Liver (tissue), 9 donors: Measurements from ENCODE around the gene ZNF536. TPM values are rescaled to one million over a fixed set of nuclear protein-coding genes. Genes with fewer than 3 reads are reported as not detected.

ENCODE experiments used
- DNase-seq: peaks from one replicate; pipeline ENCODE4 v3.0.0-alpha.2; 2017; ENCODE audit warnings: low spot score
- H3K27ac ChIP-seq, 2 donors: one replicate each; pipeline ENCODE4 v1.7.0; 2013; ENCODE audit warnings: inconsistent platforms in 2 of 2, low read length in 2 of 2, control low read depth in 1 of 2, low read depth in 1 of 2, mild to moderate bottlenecking in 1 of 2
- H3K27me3 ChIP-seq, 4 donors: one replicate each; pipeline versions ENCODE4 v1.6.1 to v1.7.0; 2013; ENCODE audit warnings: low read length in 3 of 4, inconsistent platforms in 1 of 4, mild to moderate bottlenecking in 1 of 4, moderate library complexity in 1 of 4; ENCODE audit not compliant: control insufficient read depth in 4 of 4, insufficient read depth in 4 of 4
- H3K36me3 ChIP-seq, 4 donors: one replicate each; pipeline versions ENCODE4 v1.6.1 to v1.7.0; 2013; ENCODE audit warnings: low read length in 3 of 4, mild to moderate bottlenecking in 3 of 4, low read depth in 1 of 4, moderate library complexity in 1 of 4; ENCODE audit not compliant: control insufficient read depth in 4 of 4, insufficient read depth in 3 of 4
- H3K4me1 ChIP-seq, 4 donors: one replicate each; pipeline versions ENCODE4 v1.6.1 to v1.7.0; 2013; ENCODE audit warnings: low read length in 3 of 4, mild to moderate bottlenecking in 3 of 4, moderate library complexity in 1 of 4; ENCODE audit not compliant: control insufficient read depth in 4 of 4, insufficient read depth in 4 of 4
- H3K4me3 ChIP-seq, 3 donors: one replicate each; pipeline versions ENCODE4 v1.6.1 to v1.7.0; 2013; ENCODE audit warnings: low read length in 3 of 3, control low read depth in 1 of 3, low read depth in 1 of 3, mild to moderate bottlenecking in 1 of 3
- H3K9ac ChIP-seq, 2 donors: one replicate each; pipeline ENCODE4 v1.7.0; 2013; ENCODE audit warnings: low read length in 2 of 2, mild to moderate bottlenecking in 2 of 2, moderate library complexity in 2 of 2, control low read depth in 1 of 2, low read depth in 1 of 2
- H3K9me3 ChIP-seq, 4 donors: one replicate each; pipeline versions ENCODE4 v1.6.1 to v1.7.0; 2013; ENCODE audit warnings: low read length in 3 of 4; ENCODE audit not compliant: control insufficient read depth in 4 of 4
- CTCF ChIP-seq: fragments of 150-350 bp; IDR thresholded peaks from 2 replicates; pipeline ENCODE4 v1.5.1; 2017; ENCODE audit warnings: improper control_type of control experiment, low read depth, low read length; ENCODE audit not compliant: missing input control
- EGR1 ChIP-seq, 2 donors: IDR thresholded peaks; 2 replicates each; pipeline ENCODE4 v1.6.1; 2016 to 2018; ENCODE audit warnings: antibody characterized with exemption in 2 of 2, low read depth in 2 of 2
- FOXA1 ChIP-seq: IDR thresholded peaks from 2 replicates; pipeline ENCODE4 v1.6.1; 2016; ENCODE audit warnings: antibody characterized with exemption
- FOXA2 ChIP-seq: IDR thresholded peaks from 2 replicates; pipeline ENCODE4 v1.6.1; 2016; ENCODE audit warnings: antibody characterized with exemption
- GABPA ChIP-seq, 2 donors: IDR thresholded peaks in 1 of 2; conservative IDR thresholded peaks in 1 of 2; 2 replicates each; pipeline ENCODE4 v1.6.1; 2016; ENCODE audit warnings: antibody characterized with exemption in 2 of 2, mild to moderate bottlenecking in 1 of 2, moderate library complexity in 1 of 2
- HNF4A ChIP-seq, 2 donors: conservative IDR thresholded peaks; 2 replicates each; pipeline ENCODE4 v1.6.1; 2016; ENCODE audit warnings: antibody characterized with exemption in 2 of 2, mild to moderate bottlenecking in 2 of 2
- HNF4G ChIP-seq: IDR thresholded peaks from 2 replicates; pipeline ENCODE4 v1.6.1; 2016; ENCODE audit warnings: antibody characterized with exemption
- JUND ChIP-seq, 2 donors: IDR thresholded peaks; 2 replicates each; pipeline ENCODE4 v1.6.1; 2016; ENCODE audit warnings: antibody characterized with exemption in 2 of 2
- RAD21 ChIP-seq, 2 donors: IDR thresholded peaks; 2 replicates each; pipeline ENCODE4 v1.6.1; 2016; ENCODE audit warnings: antibody characterized with exemption in 2 of 2, mild to moderate bottlenecking in 2 of 2
- RXRA ChIP-seq, 2 donors: IDR thresholded peaks; 2 replicates each; pipeline ENCODE4 v1.6.1; 2017 to 2018; ENCODE audit warnings: antibody characterized with exemption in 2 of 2, mild to moderate bottlenecking in 1 of 2
- SP1 ChIP-seq: IDR thresholded peaks from 2 replicates; pipeline ENCODE4 v1.6.1; 2018; ENCODE audit warnings: antibody characterized with exemption, mild to moderate bottlenecking
- TAF1 ChIP-seq: conservative IDR thresholded peaks from 2 replicates; pipeline ENCODE4 v1.6.1; 2016; ENCODE audit warnings: antibody characterized with exemption, mild to moderate bottlenecking
- YY1 ChIP-seq: IDR thresholded peaks from 2 replicates; pipeline ENCODE4 v1.6.1; 2016; ENCODE audit warnings: antibody characterized with exemption, mild to moderate bottlenecking
- ZBTB33 ChIP-seq: IDR thresholded peaks from 2 replicates; pipeline ENCODE4 v1.6.1; 2016; ENCODE audit warnings: antibody characterized with exemption
- WGBS: extraction: QIAGEN DNeasy Blood & Tissue Kit; methylation state at CpG from one replicate; pipeline ENCODE4 v1.1.7; 2013; 5-methylcytosine and 5-hydroxymethylcytosine counted together
- polyA plus RNA-seq, 2 donors: library from polyadenylated mRNA; stranded (reverse) in 1 of 2; unstranded in 1 of 2; fragments of 200-250 nt in 1 of 2; fragments of >200 nt in 1 of 2; fragmentation: Nextera tagmentation in 1 of 2; extraction: Ambion mirVana in 1 of 2; gene quantifications; one replicate each; pipeline versions ENCODE4 v1.2.1 to v1.2.3, GENCODE V29; 2013 to 2015
- total RNA-seq, 2 donors: library from RNA; depleted of rRNA; stranded (reverse); fragments of >200 nt; gene quantifications; one replicate each; pipeline ENCODE4 v1.2.3, GENCODE V29; 2014
- TF ChIP-seq, protein P1 (sequence below): IDR thresholded peaks from 2 replicates; pipeline ENCODE4 v1.6.1; 2016; ENCODE audit warnings: antibody characterized with exemption
- TF ChIP-seq, protein P2 (sequence below): IDR thresholded peaks from 2 replicates; pipeline ENCODE4 v1.6.1; 2016; ENCODE audit warnings: antibody characterized with exemption, mild to moderate bottlenecking
- donor health status: healthy.
- donor health status: healthy.
- donor health status: healthy.
- donor health status: healthy.
- donor health status: healthy.

Gene ZNF536
- total and polyA plus RNA-seq, 4 donors, result 0.02 to 0.17 (median 0.08) TPM

DNA sequence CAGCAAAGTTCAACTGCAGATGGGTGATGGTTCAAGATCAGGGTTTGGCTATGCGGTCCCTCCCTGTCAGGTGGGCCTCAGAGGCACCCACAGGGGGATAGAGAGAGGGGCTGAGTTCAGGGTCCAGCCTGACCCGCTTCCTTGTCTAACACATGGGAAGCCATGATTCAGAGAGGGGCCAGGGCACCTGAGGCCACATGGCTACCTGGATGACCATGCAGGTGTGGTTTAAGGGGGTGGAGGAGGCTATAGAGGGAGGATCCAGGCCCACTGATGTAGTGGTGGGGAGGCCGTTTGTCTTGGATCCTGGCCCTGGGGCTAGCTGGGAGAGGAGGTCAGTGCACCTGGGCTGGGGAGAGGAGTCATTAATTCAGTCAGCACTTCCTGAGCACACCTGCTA, 56.7 kb downstream of the ZNF536 start:
- Histone ChIP-seq H3K27me3 (no peaks in the 10 kb centered on the region), H3K9ac (no peak overlapping the region), H3K9me3 (no peaks in the 10 kb centered on the region), H3K36me3 (no peaks in the 10 kb centered on the region), H3K4me3 (no peak overlapping the region), H3K27ac (no peak overlapping the region), H3K4me1 (no peaks in the 10 kb centered on the region)
- no peak for TF ChIP-seq RAD21 (IDR thresholded peaks at IDR 0.05)
- TF ChIP-seq GABPA (IDR thresholded peaks at IDR 0.05 in 1 of 2, conservative IDR thresholded peaks at IDR 0.05 in 1 of 2), result no peak
- TF ChIP-seq TAF1, result no peak
- no peak for TF ChIP-seq FOXA1
- TF ChIP-seq, protein P1, sequence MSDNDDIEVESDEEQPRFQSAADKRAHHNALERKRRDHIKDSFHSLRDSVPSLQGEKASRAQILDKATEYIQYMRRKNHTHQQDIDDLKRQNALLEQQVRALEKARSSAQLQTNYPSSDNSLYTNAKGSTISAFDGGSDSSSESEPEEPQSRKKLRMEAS, result no peak
- no peak for TF ChIP-seq JUND (IDR thresholded peaks at IDR 0.05)
- no peak for TF ChIP-seq HNF4G
- no peak for TF ChIP-seq HNF4A (conservative IDR thresholded peaks at IDR 0.05)
- TF ChIP-seq EGR1 (IDR thresholded peaks at IDR 0.05; ENCODE audit: low read depth in 2 of 2), result no peak
- no peak for TF ChIP-seq RXRA (IDR thresholded peaks at IDR 0.05)
- TF ChIP-seq, protein P2, sequence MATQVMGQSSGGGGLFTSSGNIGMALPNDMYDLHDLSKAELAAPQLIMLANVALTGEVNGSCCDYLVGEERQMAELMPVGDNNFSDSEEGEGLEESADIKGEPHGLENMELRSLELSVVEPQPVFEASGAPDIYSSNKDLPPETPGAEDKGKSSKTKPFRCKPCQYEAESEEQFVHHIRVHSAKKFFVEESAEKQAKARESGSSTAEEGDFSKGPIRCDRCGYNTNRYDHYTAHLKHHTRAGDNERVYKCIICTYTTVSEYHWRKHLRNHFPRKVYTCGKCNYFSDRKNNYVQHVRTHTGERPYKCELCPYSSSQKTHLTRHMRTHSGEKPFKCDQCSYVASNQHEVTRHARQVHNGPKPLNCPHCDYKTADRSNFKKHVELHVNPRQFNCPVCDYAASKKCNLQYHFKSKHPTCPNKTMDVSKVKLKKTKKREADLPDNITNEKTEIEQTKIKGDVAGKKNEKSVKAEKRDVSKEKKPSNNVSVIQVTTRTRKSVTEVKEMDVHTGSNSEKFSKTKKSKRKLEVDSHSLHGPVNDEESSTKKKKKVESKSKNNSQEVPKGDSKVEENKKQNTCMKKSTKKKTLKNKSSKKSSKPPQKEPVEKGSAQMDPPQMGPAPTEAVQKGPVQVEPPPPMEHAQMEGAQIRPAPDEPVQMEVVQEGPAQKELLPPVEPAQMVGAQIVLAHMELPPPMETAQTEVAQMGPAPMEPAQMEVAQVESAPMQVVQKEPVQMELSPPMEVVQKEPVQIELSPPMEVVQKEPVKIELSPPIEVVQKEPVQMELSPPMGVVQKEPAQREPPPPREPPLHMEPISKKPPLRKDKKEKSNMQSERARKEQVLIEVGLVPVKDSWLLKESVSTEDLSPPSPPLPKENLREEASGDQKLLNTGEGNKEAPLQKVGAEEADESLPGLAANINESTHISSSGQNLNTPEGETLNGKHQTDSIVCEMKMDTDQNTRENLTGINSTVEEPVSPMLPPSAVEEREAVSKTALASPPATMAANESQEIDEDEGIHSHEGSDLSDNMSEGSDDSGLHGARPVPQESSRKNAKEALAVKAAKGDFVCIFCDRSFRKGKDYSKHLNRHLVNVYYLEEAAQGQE, result no peak
- TF ChIP-seq YY1, result no peak
- no peak for TF ChIP-seq SP1
- TF ChIP-seq FOXA2, result no peak
- TF ChIP-seq ZBTB33, result no peak
- DNase-seq, result no peak
- WGBS, result 63% methylated on average over 3 of the region's 3 CpGs

DNA sequence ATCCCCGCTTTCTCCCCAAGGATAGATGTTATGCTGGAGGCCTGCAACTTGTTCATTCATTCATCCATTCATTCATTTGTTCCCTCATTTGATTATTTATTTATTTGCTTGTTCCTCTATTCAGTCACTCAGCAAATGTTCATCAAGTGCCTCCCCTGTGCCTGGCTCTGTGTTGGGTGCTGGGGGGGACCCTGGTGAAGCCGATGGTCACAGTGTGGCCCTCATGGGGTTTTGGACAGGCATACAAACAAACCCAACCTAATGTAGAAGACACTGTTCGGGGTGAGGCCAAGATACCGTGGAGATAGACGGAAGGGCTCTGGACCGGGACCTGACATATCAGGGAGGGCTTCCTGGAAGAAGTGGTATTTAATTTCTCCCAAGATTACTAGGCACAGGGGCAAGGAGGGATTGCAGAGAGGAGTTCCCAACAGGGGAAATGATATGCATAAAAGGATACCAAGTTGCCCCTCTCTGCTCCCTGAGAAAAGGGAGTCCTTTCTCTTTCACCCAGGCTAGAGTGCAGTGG, 58.1 kb downstream of the ZNF536 start:
- 90% methylated on average over 6 of the region's 6 CpGs for WGBS
- no peak overlapping the region for H3K9ac ChIP-seq
- no peak for DNase-seq

More for the DNA sequence above, 58.1 kb downstream of the ZNF536 start:
- TF ChIP-seq CTCF (no peak), SP1 (no peak), FOXA2 (no peak), YY1 (no peak)
- Histone ChIP-seq H3K36me3 (no peaks in the 10 kb centered on the region), H3K9me3 (peaks cover 0 to 2% (median 0%) of the 10 kb centered on the region in 4 donors), H3K27me3 (no peaks in the 10 kb centered on the region), H3K4me3 (no peak overlapping the region), H3K27ac (no peak overlapping the region), H3K4me1 (no peaks in the 10 kb centered on the region)
